Omental fat pad (tissue), 4 donors: ENCODE data around the gene MYCBP. TPM values are rescaled to one million over a fixed set of nuclear protein-coding genes. Genes with fewer than 3 reads are reported as not detected.
A peak's percentile ranks its signal among the peaks of the same experiment; 100 is the strongest.
"Not testable (repeated sequence)": the region's sequence is repeated elsewhere in the genome, so short reads cannot be mapped to it uniquely, and the experiment has no call there.

Experiments used
- ATAC-seq: fragments of 150-250 bp; one replicate; pipeline ENCODE4 v1.9.1; 2016; ENCODE audit warnings: mild to moderate bottlenecking, moderate library complexity; ENCODE audit not compliant: low FRiP score
- DNase-seq: peaks from one replicate; pipeline ENCODE4 v3.0.0-alpha.2; 2019; ENCODE audit warnings: low spot score
- CTCF ChIP-seq, 3 donors: fragments of 450-650 bp; IDR thresholded peaks; one replicate each; pipeline ENCODE4 v1.5.1; 2016 to 2017; ENCODE audit warnings: antibody characterized with exemption in 3 of 3, mild to moderate bottlenecking in 3 of 3, moderate library complexity in 2 of 3
- total RNA-seq, 4 donors: library from RNA; depleted of rRNA; stranded (reverse); fragments of >200 nt; gene quantifications; one replicate each; pipeline ENCODE4 v1.1.0, GENCODE V29; 2016

The MYCBP gene, protein sequence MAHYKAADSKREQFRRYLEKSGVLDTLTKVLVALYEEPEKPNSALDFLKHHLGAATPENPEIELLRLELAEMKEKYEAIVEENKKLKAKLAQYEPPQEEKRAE
- 10 to 100 TPM in 2 of 4 donors, 1 to 10 TPM in 2; 5.8 to 17.0 (median 9.3) TPM for total RNA-seq

- DNase-seq (peak; percentile 74), ATAC-seq (peak; percentile 97)
- no peak for TF ChIP-seq CTCF (IDR thresholded peaks at IDR 0.05)
These were observed at the start of gene MYCBP for GRCh38 chr1:38873027-38873969. MYCBP (minus strand) TSS chr1:38873348; CDS start chr1:38873305, 43 bp downstream.

DNA sequence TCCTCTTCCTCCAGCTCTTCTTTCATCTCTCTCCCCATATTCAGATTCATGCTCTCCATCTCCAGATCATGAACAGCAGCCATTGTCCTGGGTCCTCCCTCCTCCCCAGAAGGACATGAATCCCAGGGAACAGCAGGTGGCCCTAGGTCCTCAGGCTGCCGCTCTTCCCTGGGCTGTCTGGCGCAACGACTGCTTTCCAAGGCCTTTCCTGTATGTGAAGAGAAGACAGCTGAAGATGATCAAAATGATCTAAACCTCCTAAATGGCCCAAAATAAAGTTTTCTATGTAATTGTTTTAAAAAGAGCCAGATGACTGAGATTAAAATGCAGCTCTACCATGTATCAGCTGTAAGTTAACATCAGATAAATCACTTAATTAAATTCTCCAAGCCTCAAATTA lies 46.0 kb upstream of the MYCBP start:
- no peak for TF ChIP-seq CTCF (IDR thresholded peaks at IDR 0.05)
- no peak for DNase-seq
- no peak for ATAC-seq

- no peak for DNase-seq
- no peak for TF ChIP-seq CTCF (IDR thresholded peaks at IDR 0.05)
- ATAC-seq, result no peak
These were observed 45.4 kb upstream of the MYCBP start for GRCh38 chr1:38918568-38918967.

DNA sequence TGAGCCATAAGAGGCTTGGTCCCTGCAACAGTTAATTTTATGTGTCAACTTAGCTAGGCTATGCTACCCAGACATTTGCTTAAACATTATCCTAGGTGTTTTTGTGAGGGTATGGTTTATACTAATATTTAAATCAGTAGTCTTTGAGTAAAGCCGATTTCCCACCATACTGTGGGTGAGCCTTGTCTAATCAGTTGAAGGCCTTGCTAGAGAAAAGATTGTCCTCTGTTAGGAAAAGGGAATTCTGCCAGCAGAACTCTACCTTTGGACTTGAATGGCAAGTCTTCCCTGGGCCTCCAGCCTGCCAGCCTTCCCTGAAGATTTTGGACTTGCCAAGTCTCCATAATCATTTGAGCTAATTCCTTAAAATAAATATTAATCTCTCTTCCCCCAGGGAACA lies 44.6 kb upstream of the MYCBP start:
- no peak for TF ChIP-seq CTCF (IDR thresholded peaks at IDR 0.05)
- no peak for ATAC-seq
- DNase-seq, result no peak

GRCh38 chr1:38917337-38917736 lies 44.2 kb upstream of the MYCBP start:
- no peak for TF ChIP-seq CTCF (IDR thresholded peaks at IDR 0.05)
- ATAC-seq (no peak), DNase-seq (no peak)

DNA sequence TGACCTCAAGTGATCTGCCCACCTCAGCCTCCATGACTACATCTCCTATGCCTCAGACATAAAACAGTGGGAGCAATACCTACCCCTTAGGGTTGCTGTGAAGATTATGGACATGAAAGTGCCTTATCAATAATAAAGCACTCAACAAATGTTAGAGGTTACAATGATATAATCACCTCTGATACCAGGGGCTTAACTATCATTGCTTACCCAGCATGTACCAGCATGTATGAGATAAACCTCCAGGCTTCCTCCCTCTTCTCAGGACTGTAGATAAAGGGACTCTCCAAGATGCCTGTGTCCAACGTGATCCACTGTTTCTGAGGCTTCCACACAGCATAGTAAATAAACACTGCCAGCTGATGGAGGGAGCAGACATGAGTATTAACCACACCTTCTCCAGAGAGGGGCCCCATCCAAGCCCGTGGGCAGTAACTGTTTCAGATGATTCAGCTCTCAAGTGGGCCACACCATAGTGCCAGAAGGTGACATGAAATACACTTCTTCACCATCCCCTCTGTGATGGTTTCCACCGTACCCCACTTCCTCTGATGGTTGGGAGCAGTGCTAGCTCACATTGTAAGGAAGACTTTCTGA lies 42.3 kb upstream of the MYCBP start:
- DNase-seq, result no peak
- TF ChIP-seq CTCF (IDR thresholded peaks at IDR 0.05), result no peak
- ATAC-seq, result no peak

- ATAC-seq, result not testable (repeated sequence)
These were observed 41.8 kb upstream of the MYCBP start for GRCh38 chr1:38914908-38915307.

More at GRCh38 chr1:38914908-38915307, 41.8 kb upstream of the MYCBP start:
- DNase-seq, result not testable (repeated sequence)
